Measurements from ENCODE around the gene WWC2.

The WWC2 gene

DNA sequence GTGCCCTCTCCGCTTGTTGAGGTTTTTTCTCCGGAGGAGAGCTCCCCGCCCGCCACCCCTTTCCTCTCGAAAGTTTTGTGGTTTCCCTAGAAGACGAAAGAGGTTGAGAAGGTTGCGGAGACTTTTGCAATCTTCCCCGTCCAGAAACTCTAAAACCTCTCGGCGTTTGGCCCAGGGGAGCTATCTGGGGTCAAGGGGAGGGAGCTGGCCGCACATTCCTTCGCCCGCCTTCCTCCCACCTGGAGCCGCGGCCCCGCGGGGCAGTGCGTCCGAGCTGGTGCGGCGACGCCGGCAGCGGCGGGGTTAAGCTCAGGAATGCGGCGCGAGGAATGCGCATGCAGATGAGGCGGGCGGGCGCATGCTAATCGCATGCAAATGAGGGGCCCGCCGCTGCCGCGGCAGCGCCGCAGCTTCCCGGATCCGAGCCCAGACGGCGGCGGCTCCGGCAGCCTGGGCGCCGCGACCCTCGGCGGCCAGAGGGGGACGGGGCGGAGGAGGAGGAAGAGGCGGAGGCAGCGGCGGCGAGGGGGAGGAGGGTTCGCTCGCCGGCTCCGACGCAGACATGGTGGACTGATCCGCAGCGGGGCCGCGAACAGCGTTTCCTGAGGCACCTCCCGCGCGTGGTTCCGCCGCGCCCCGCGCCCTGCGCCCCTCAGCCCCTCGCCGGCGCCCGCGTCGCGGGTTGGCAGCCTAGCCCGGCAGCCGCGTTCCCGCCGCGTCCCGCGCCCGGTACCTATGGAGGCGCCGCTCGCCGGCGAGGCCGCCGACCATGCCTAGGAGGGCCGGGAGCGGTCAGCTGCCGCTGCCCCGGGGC lies at the start of gene WWC2:
Gene WWC2, plus strand, starts transcription at position 535 of the 814 bp plus-strand sequence. Its CDS starts 235 bp downstream, at position 770.
- in situ Hi-C loops (cut with HindIII; ENCODE audit: low pct_unique_long_range_greater_than_20kb, low sequenced_read_pairs) = no loop called here
- peak; percentile 65 to 93 for DNase-seq (ENCODE audit: low read depth in 1 of 2, low spot score in 1 of 2)
- TF ChIP-seq JUND (IDR thresholded peaks at IDR 0.05; ENCODE audit: low read depth) = no peak

DNA sequence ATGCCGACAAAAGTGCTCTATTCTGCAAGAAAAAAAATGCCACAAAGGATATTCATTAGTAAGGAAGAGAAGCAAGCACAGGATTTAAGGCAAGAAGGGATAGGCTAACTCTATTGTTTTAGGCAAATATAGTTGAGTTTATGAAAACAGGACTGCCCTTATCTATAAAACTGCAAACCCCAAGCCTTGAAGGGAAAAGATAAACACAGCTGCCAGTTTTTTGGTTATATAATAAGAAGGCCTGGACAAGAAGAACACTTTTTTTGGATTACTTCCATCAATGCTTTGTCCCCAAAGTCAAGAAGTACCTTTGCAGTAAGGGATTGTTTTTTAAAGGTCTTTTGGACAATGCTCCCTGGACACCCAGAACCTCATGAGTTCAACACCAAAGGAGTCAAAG lies 45.4 kb upstream of the WWC2 start:
- DNase-seq (ENCODE audit: low read depth in 1 of 2, low spot score in 1 of 2) = no peak
- in situ Hi-C loops (cut with HindIII; ENCODE audit: low pct_unique_long_range_greater_than_20kb, low sequenced_read_pairs) = no loop called here
- no peak for TF ChIP-seq JUND (IDR thresholded peaks at IDR 0.05; ENCODE audit: low read depth)

DNA sequence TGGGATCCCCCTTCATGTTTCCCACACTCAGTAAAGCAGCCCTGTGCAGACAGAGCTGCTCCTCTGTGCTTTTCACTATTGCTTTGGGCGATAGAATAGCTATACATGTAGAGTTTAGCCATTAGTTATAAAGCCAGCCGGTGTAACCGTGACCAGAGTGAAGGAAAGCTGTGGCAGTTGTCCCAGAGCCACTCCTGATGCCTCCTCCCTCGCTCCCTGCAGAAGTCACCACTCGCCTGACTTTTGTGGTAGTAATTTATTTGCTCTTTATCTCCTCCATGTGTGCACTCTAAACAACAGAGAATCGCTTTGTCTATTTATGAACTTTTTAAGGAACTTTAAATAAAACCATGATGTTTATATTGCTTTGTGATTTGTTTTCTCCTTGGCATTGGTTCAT lies 41.8 kb upstream of the WWC2 start:
- in situ Hi-C loops (cut with HindIII; ENCODE audit: low pct_unique_long_range_greater_than_20kb, low sequenced_read_pairs) = no loop called here
- no peak for TF ChIP-seq JUND (IDR thresholded peaks at IDR 0.05; ENCODE audit: low read depth)
- peak in 1 of 2 experiments; percentile 3 for DNase-seq (ENCODE audit: low read depth in 1 of 2, low spot score in 1 of 2)

DNA sequence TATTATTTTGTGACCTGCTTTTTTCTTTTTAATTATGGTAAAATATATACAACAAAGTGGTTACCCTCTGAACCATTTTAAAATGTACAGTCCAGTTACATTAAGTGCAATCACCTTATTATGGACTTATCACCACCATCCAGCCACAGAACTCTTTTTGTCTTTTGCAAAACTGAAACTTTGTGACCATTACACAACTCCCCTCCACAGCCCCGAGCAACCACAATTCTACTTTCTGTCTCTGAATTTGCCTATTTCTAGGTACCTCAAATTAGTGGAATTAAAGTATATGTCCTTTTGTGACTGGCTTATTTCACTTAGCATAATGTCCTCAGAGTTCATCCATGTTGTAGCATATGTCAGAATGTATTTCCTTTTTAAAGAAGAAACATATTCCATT lies 39.3 kb upstream of the WWC2 start:
- in situ Hi-C loops (cut with HindIII; ENCODE audit: low pct_unique_long_range_greater_than_20kb, low sequenced_read_pairs) = no loop called here

GRCh38 chr4:183068502-183068901 lies 30.6 kb upstream of the WWC2 start:
- no peak for TF ChIP-seq JUND (IDR thresholded peaks at IDR 0.05; ENCODE audit: low read depth)
- no peak for DNase-seq (ENCODE audit: low read depth in 1 of 2, low spot score in 1 of 2)
- in situ Hi-C loops (cut with HindIII; ENCODE audit: low pct_unique_long_range_greater_than_20kb, low sequenced_read_pairs) = no loop called here

More for the DNA sequence above, 39.3 kb upstream of the WWC2 start:
- no peak for DNase-seq (ENCODE audit: low read depth in 1 of 2, low spot score in 1 of 2)
- TF ChIP-seq JUND (IDR thresholded peaks at IDR 0.05; ENCODE audit: low read depth) = no peak

GRCh38 chr4:183071222-183071621 lies 27.8 kb upstream of the WWC2 start:
- DNase-seq (ENCODE audit: low read depth in 1 of 2, low spot score in 1 of 2) = no peak
- no peak for TF ChIP-seq JUND (IDR thresholded peaks at IDR 0.05; ENCODE audit: low read depth)
- in situ Hi-C loops (cut with HindIII; ENCODE audit: low pct_unique_long_range_greater_than_20kb, low sequenced_read_pairs) = no loop called here

- in situ Hi-C loops (cut with HindIII; ENCODE audit: low pct_unique_long_range_greater_than_20kb, low sequenced_read_pairs) = no loop called here
Measured at GRCh38 chr4:183072176-183072575, 26.9 kb upstream of the WWC2 start.

GRCh38 chr4:183073838-183074145 lies 25.3 kb upstream of the WWC2 start:
- no peak for DNase-seq (ENCODE audit: low read depth in 1 of 2, low spot score in 1 of 2)
- TF ChIP-seq JUND (IDR thresholded peaks at IDR 0.05; ENCODE audit: low read depth) = no peak
- in situ Hi-C loops (cut with HindIII; ENCODE audit: low pct_unique_long_range_greater_than_20kb, low sequenced_read_pairs) = no loop called here

More at GRCh38 chr4:183072176-183072575, 26.9 kb upstream of the WWC2 start:
- no peak for DNase-seq (ENCODE audit: low read depth in 1 of 2, low spot score in 1 of 2)
- TF ChIP-seq JUND (IDR thresholded peaks at IDR 0.05; ENCODE audit: low read depth) = no peak

DNA sequence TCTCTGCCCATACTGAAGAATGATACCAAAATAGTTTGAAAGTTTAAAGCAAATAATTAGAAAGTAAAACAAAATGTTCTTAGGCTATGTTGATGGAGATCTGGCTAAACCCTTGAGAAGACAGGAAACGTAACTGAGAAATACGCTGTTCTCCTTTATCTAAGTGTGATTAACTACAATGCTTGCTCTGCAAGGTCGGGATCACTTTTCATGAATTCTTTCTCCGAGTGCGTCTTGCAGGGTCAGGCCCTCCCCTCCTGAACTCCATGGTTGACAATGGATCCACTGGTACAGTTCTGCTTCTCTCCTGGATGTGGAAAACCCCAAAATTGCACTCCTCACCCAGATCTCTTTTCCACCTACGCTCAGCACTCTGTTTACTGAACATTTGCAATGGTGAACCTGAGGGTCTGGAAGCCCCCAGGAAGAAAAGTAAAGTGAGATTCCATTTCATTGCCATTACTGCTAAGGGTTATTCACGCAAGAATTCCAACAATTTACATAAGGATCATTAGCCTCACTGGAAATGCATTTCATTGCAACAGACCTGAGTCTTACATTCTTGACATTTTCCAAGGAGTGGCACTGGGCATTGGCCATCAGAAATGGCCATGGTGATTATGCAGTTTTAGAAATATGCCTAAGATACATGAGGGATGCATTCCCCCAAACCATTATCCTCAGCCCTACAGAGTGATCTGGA lies 24.6 kb upstream of the WWC2 start:
- no peak for TF ChIP-seq JUND (IDR thresholded peaks at IDR 0.05; ENCODE audit: low read depth)
- in situ Hi-C loops (cut with HindIII; ENCODE audit: low pct_unique_long_range_greater_than_20kb, low sequenced_read_pairs) = no loop called here
- DNase-seq (ENCODE audit: low read depth in 1 of 2, low spot score in 1 of 2) = no peak

DNA sequence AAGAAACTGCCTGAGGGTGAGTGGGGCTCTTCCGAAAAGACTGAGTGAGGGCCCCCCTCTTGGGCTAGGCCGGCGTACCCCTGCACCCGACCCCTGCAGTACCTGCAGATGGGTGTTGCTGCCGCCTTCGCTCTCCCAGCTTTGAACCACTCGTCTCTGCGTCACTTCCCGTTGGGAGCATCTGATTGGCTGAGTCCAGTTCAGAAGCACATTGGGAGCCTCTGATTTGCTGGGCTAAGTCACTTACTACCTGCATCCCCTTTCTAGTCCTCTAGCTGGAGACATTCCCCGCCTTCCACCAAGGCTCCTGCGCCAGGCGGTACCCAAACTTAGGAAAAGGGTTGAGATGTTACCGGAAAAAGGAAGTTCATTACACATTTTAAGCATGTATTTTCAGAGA lies 20.4 kb upstream of the WWC2 start:
- no peak for DNase-seq (ENCODE audit: low read depth in 1 of 2, low spot score in 1 of 2)
- TF ChIP-seq JUND (IDR thresholded peaks at IDR 0.05; ENCODE audit: low read depth) = no peak
- in situ Hi-C loops (cut with HindIII; ENCODE audit: low pct_unique_long_range_greater_than_20kb, low sequenced_read_pairs) = no loop called here

GRCh38 chr4:183080372-183081115 lies 18.5 kb upstream of the WWC2 start:
- no peak for DNase-seq (ENCODE audit: low read depth in 1 of 2, low spot score in 1 of 2)
- TF ChIP-seq JUND (IDR thresholded peaks at IDR 0.05; ENCODE audit: low read depth) = no peak
- in situ Hi-C loops (cut with HindIII; ENCODE audit: low pct_unique_long_range_greater_than_20kb, low sequenced_read_pairs) = no loop called here

- no peak for TF ChIP-seq JUND (IDR thresholded peaks at IDR 0.05; ENCODE audit: low read depth)
- in situ Hi-C loops (cut with HindIII; ENCODE audit: low pct_unique_long_range_greater_than_20kb, low sequenced_read_pairs) = no loop called here
- no peak for DNase-seq (ENCODE audit: low read depth in 1 of 2, low spot score in 1 of 2)
Measured at GRCh38 chr4:183081116-183081469, 18.0 kb upstream of the WWC2 start.

DNA sequence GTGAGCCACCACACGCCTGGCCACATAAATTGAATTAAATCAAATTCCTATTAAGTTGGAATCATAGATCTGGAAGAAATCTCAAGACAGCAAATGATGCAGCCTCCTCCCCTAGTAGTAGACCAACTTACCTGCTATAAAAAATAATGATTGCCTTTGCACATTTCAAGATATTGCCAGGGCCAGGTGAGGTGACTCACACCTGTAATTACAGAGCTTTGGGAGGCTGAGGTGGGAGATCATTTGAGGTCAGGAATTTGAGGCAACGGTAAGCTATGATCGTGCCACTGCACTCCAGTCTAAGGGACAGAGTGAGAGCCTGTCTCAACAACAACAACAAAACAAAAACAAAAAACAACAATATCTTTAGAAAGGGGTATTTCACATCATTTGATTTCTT lies 17.0 kb upstream of the WWC2 start:
- in situ Hi-C loops (cut with HindIII; ENCODE audit: low pct_unique_long_range_greater_than_20kb, low sequenced_read_pairs) = no loop called here
- no peak for TF ChIP-seq JUND (IDR thresholded peaks at IDR 0.05; ENCODE audit: low read depth)
- no peak for DNase-seq (ENCODE audit: low read depth in 1 of 2, low spot score in 1 of 2)
